Endothelial cell (in vitro differentiated cells): Measurements from ENCODE around the gene NGB. TPM values are rescaled to one million over a fixed set of nuclear protein-coding genes. Genes with fewer than 3 reads are reported as not detected.

Experiments used
- DNase-seq: peaks from one replicate; pipeline ENCODE4 v3.0.0; 2021; ENCODE audit warnings: low spot score
- H3K27ac Mint-ChIP-seq: one replicate; pipeline ENCODE4 v1.8.0; 2021; ENCODE audit warnings: mixed read lengths, inconsistent platforms; ENCODE audit not compliant: unreplicated experiment
- H3K27me3 Mint-ChIP-seq: one replicate; pipeline ENCODE4 v1.8.0; 2021; ENCODE audit warnings: mild to moderate bottlenecking, moderate library complexity, mixed read lengths, inconsistent platforms; ENCODE audit not compliant: unreplicated experiment
- H3K36me3 Mint-ChIP-seq: one replicate; pipeline ENCODE4 v1.8.0; 2021; ENCODE audit warnings: mild to moderate bottlenecking, low read depth, mixed read lengths, inconsistent platforms; ENCODE audit not compliant: unreplicated experiment
- H3K4me1 Mint-ChIP-seq: one replicate; pipeline ENCODE4 v1.8.0; 2021; ENCODE audit warnings: mild to moderate bottlenecking, mixed read lengths, inconsistent platforms; ENCODE audit not compliant: unreplicated experiment
- H3K4me3 Mint-ChIP-seq: one replicate; pipeline ENCODE4 v1.8.0; 2021; ENCODE audit warnings: mild to moderate bottlenecking, mixed read lengths, inconsistent platforms; ENCODE audit not compliant: unreplicated experiment
- H3K9me3 Mint-ChIP-seq: one replicate; pipeline ENCODE4 v1.8.0; 2021; ENCODE audit warnings: mixed read lengths, inconsistent platforms; ENCODE audit not compliant: unreplicated experiment
- total RNA-seq: library from RNA; stranded (reverse); fragmentation: NEBNext Ultra II Directional; extraction: Animal tissue kit (Norgen Biotek cat#: 25700); gene quantifications from one replicate; pipeline ENCODE4 v1.2.1, GENCODE V29; 2021; ENCODE audit not compliant: unreplicated experiment
- TF ChIP-seq, protein P1 (sequence below): fragments of 200-600 bp; sonication (generic); IDR thresholded peaks from one replicate; pipeline ENCODE4 v1.5.0; 2021; ENCODE audit warnings: antibody characterized with exemption; ENCODE audit not compliant: unreplicated experiment

NGB gene
- total RNA-seq, 1 donor from 2014 or later, result not detected

DNA sequence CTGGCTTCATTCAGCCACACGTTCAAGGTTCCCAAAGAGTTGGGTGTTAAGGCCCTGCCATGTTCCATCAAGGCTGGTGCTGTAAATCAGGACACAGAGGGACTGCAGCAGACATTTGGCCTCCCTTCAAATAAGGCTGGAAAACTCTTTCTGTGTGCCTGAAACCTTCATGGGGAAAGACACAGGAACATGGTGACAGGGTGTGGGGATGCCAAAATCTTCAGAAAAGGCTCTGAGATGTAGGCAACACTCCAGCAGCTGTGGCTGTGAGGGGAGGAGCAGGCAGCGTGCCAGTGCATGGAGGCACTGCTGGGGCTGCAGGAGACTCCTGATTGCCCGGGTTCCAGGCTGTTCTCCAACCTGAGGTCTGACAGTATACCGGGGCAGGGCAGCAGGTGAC, 34.7 kb upstream of the NGB start:
- TF ChIP-seq, protein P1, sequence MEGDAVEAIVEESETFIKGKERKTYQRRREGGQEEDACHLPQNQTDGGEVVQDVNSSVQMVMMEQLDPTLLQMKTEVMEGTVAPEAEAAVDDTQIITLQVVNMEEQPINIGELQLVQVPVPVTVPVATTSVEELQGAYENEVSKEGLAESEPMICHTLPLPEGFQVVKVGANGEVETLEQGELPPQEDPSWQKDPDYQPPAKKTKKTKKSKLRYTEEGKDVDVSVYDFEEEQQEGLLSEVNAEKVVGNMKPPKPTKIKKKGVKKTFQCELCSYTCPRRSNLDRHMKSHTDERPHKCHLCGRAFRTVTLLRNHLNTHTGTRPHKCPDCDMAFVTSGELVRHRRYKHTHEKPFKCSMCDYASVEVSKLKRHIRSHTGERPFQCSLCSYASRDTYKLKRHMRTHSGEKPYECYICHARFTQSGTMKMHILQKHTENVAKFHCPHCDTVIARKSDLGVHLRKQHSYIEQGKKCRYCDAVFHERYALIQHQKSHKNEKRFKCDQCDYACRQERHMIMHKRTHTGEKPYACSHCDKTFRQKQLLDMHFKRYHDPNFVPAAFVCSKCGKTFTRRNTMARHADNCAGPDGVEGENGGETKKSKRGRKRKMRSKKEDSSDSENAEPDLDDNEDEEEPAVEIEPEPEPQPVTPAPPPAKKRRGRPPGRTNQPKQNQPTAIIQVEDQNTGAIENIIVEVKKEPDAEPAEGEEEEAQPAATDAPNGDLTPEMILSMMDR, result no peak
- no peak overlapping the region for H3K27ac Mint-ChIP-seq
- H3K36me3 Mint-ChIP-seq, result peaks cover 5% of the 10 kb centered on the region
- H3K9me3 Mint-ChIP-seq, result no peaks in the 10 kb centered on the region
- no peak overlapping the region for H3K4me3 Mint-ChIP-seq
- DNase-seq, result no peak
- H3K27me3 Mint-ChIP-seq, result no peaks in the 10 kb centered on the region
- peaks cover 9% of the 10 kb centered on the region for H3K4me1 Mint-ChIP-seq

DNA sequence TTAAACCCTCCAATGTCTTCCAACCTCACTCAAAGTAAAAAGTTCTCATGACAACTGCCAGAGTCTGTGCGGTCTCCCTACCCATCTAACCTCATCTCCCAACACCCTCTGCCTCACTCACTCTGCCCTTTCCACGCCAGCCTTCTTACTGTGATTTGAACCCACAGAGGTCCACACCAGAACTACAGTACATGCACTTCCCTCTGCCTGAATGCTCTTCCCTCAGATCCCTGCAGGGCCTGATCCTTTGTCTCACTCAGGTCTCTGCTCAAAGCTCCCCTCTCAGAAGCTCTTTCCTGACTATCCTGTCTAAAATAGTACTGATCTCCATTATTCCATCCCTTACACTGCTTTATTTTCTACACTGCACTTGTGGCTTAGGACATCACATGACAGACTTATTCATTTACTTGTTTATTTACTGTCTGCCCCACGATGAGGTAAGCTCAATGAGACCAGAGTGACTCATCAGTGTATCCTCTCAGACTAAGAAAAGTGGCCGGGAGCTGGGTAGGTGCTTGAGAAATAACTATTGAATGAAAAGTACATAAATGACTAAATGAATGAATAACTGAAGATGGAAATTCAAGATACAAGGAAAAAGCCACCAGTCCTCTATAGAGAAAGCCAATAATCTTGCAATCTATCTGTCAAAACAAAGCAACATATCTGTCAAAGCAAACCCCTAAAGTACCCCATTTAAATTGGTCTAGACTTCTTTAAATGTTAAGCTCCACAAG, 32.6 kb upstream of the NGB start:
- Mint-ChIP-seq H3K9me3 (no peaks in the 10 kb centered on the region), H3K27me3 (peaks cover 2% of the 10 kb centered on the region), H3K4me3 (no peak overlapping the region), H3K36me3 (peaks cover 6% of the 10 kb centered on the region), H3K4me1 (peaks cover 5% of the 10 kb centered on the region), H3K27ac (peak overlapping the region; percentile 6)
- TF ChIP-seq, protein P1, result no peak
- no peak for DNase-seq

DNA sequence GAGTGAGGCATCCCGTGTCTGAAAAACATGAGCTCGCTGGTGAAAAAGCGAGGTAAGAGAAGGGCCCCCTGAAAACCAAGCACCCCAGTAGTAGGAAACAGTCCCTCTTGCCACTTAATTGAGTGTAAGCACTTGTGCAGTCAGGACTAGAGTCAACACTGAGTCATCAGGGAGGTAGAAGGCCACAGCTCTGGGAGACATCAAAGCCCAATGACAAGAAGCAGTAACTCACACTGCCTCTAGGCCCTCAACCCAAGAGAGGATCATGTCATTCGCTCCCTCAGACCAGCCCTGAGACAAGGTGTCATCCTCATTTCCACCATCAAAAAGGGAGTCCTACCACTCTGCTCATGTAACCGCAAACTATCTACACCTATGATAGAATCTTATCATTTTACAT, 31.9 kb upstream of the NGB start:
- DNase-seq, result no peak
- Mint-ChIP-seq H3K9me3 (no peaks in the 10 kb centered on the region), H3K36me3 (peaks cover 10% of the 10 kb centered on the region), H3K27me3 (peaks cover 2% of the 10 kb centered on the region), H3K4me3 (no peak overlapping the region), H3K4me1 (peaks cover 3% of the 10 kb centered on the region), H3K27ac (no peak overlapping the region)
- TF ChIP-seq, protein P1, result no peak

DNA sequence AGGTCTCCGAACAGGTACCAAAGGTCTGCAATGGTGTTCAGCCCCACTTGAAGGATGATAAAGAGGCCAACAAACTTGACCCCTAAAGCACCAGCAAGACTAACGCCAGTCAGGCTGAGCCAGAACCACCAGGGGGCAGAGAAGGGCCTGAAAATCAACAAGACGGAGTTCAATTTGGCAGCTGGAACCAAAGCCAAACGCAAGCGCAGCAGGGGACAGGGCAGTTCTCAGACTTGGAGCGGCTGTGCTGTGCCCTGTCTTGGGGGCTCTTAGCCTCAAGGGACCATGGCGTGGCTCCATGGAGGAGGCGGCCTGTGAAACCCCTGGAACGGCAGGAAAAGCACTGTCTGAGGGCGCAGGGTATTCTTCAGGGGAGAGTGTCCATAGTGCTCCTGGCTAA, 30.1 kb upstream of the NGB start:
- peaks cover 9% of the 10 kb centered on the region for H3K27me3 Mint-ChIP-seq
- H3K27ac Mint-ChIP-seq, result no peak overlapping the region
- TF ChIP-seq, protein P1, result peak; percentile 78
- no peak overlapping the region for H3K4me3 Mint-ChIP-seq
- H3K9me3 Mint-ChIP-seq, result no peaks in the 10 kb centered on the region
- DNase-seq, result peak; percentile 83
- H3K36me3 Mint-ChIP-seq, result peaks cover 19% of the 10 kb centered on the region
- peaks cover 3% of the 10 kb centered on the region for H3K4me1 Mint-ChIP-seq

DNA sequence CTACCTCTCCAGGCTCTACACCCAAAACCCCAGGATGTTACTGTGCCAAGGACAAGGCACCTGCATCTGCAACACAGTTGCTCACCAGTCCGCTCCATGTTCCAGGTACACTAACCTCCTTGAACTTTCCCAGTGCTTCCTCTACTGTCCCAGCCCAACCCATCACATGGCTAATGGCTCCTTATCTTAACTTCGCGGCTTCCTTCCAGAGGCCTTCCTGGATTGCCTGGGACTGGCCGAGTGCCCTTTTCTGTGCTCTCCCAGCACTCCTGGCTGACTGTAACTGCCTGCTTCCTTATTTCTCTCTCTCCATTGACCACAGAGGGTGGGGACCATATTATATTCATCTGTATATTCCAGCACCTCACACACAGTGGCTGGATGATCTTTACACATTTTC, 28.8 kb upstream of the NGB start:
- no peak for DNase-seq
- Mint-ChIP-seq H3K4me1 (peaks cover 3% of the 10 kb centered on the region), H3K4me3 (no peak overlapping the region), H3K9me3 (no peaks in the 10 kb centered on the region), H3K36me3 (peaks cover 21% of the 10 kb centered on the region), H3K27ac (no peak overlapping the region), H3K27me3 (peaks cover 9% of the 10 kb centered on the region)
- TF ChIP-seq, protein P1, result no peak
